HG03342 (cell line): Measurements from ENCODE around the gene SALL2.
"Not testable (repeated sequence)": the region's sequence is repeated elsewhere in the genome, so short reads cannot be mapped to it uniquely, and the experiment has no call there.

Experiments used
- ATAC-seq: cut with Tn5 transposase; IDR thresholded peaks from one replicate; pipeline ENCODE4 v1.9.1; 2021; ENCODE audit warnings: mild to moderate bottlenecking, moderate library complexity; ENCODE audit not compliant: unreplicated experiment

SALL2 gene

GRCh38 chr14:21525962-21526671 is at the start of gene SALL2:
Gene SALL2, minus strand, starts transcription at chr14:21526346. Its CDS starts 219 bp downstream, at chr14:21526127.
- no peak for ATAC-seq

GRCh38 chr14:21575661-21576060 is 49.5 kb upstream of the SALL2 start:
- no peak for ATAC-seq

GRCh38 chr14:21572604-21573003 is 46.5 kb upstream of the SALL2 start:
- no peak for ATAC-seq

GRCh38 chr14:21558703-21559170 is 32.6 kb upstream of the SALL2 start:
- ATAC-seq = no peak

GRCh38 chr14:21557084-21557901 is 31.1 kb upstream of the SALL2 start:
- ATAC-seq = peak; percentile 62

GRCh38 chr14:21556378-21557083 is 30.4 kb upstream of the SALL2 start:
- ATAC-seq = no peak

GRCh38 chr14:21553266-21553665 is 27.1 kb upstream of the SALL2 start:
- ATAC-seq = no peak

- ATAC-seq = not testable (repeated sequence)
These were observed 18.4 kb upstream of the SALL2 start for GRCh38 chr14:21544588-21544987.

GRCh38 chr14:21543963-21544362 is 17.8 kb upstream of the SALL2 start:
- ATAC-seq = no peak

GRCh38 chr14:21543521-21543960 is 17.4 kb upstream of the SALL2 start:
- ATAC-seq = no peak

GRCh38 chr14:21541413-21542074 is 15.4 kb upstream of the SALL2 start:
- ATAC-seq = no peak

- ATAC-seq = no peak
These were observed 13.2 kb upstream of the SALL2 start for GRCh38 chr14:21539189-21539940.

GRCh38 chr14:21537090-21537424 is 10.9 kb upstream of the SALL2 start:
- ATAC-seq = no peak

GRCh38 chr14:21536418-21537089 is 10.4 kb upstream of the SALL2 start:
- no peak for ATAC-seq

- ATAC-seq = no peak
These were observed 9.6 kb upstream of the SALL2 start for GRCh38 chr14:21535545-21536417.

GRCh38 chr14:21534576-21534975 is 8.4 kb upstream of the SALL2 start:
- peak; percentile 87 for ATAC-seq

- ATAC-seq = no peak
These were observed 7.1 kb upstream of the SALL2 start for GRCh38 chr14:21533294-21533693.

GRCh38 chr14:21529515-21529914 is 3.4 kb upstream of the SALL2 start:
- no peak for ATAC-seq
